ENCODE data around the gene XRN2.
A peak's percentile ranks its signal among the peaks of the same experiment; 100 is the strongest.
"Not testable (repeated sequence)": the region's sequence is repeated elsewhere in the genome, so short reads cannot be mapped to it uniquely, and the experiment has no call there.

The XRN2 gene

GRCh38 chr20:21391185-21391971 lies 88.2 kb downstream of the XRN2 start:
- no peak for DNase-seq

- no peak for DNase-seq
Observed at GRCh38 chr20:21391972-21392352, 88.8 kb downstream of the XRN2 start.

- DNase-seq = no peak
Observed at GRCh38 chr20:21393166-21393565, 90.0 kb downstream of the XRN2 start.

- DNase-seq = no peak
Observed at GRCh38 chr20:21393816-21394519, 90.8 kb downstream of the XRN2 start.

GRCh38 chr20:21394551-21394950 lies 91.4 kb downstream of the XRN2 start:
- no peak for DNase-seq

- DNase-seq = no peak
Observed at GRCh38 chr20:21395051-21395665, 92.0 kb downstream of the XRN2 start.

GRCh38 chr20:21395666-21396598 lies 92.8 kb downstream of the XRN2 start:
- no peak for DNase-seq

GRCh38 chr20:21396599-21397340 lies 93.6 kb downstream of the XRN2 start:
- DNase-seq = no peak

- DNase-seq = no peak
Observed at GRCh38 chr20:21397341-21398108, 94.4 kb downstream of the XRN2 start, which contains the start of gene NKX2-4. TSS of gene NKX2-4 (minus strand) at chr20:21397526. CDS start at chr20:21397399, 127 bp downstream.

GRCh38 chr20:21398109-21399004 lies 95.2 kb downstream of the XRN2 start:
- DNase-seq = no peak

GRCh38 chr20:21399005-21399475 lies 95.9 kb downstream of the XRN2 start:
- DNase-seq = no peak

GRCh38 chr20:21411725-21412124 lies 108.6 kb downstream of the XRN2 start:
- no peak for DNase-seq

GRCh38 chr20:21413996-21414395 lies 110.9 kb downstream of the XRN2 start:
- not testable (repeated sequence) for DNase-seq

- DNase-seq = not testable (repeated sequence)
Observed at GRCh38 chr20:21419147-21419546, 116.0 kb downstream of the XRN2 start.

GRCh38 chr20:21421601-21422236 lies 118.6 kb downstream of the XRN2 start:
- no peak for DNase-seq

- DNase-seq = not testable (repeated sequence)
Observed at GRCh38 chr20:21423712-21424111, 120.6 kb downstream of the XRN2 start.

- no peak for DNase-seq
Observed at GRCh38 chr20:21424846-21425245, 121.7 kb downstream of the XRN2 start.

- no peak for DNase-seq
Observed at GRCh38 chr20:21430020-21430419, 126.9 kb downstream of the XRN2 start.

- DNase-seq = peak; percentile 34
Observed at GRCh38 chr20:21432911-21433310, 129.8 kb downstream of the XRN2 start.
